Activated CD8-positive, alpha-beta T cell treated with anti-CD3 and anti-CD28 coated beads for 36 hours (primary cell): ENCODE results near the gene RAB29. TPM values are rescaled to one million over a fixed set of nuclear protein-coding genes. Genes with fewer than 3 reads are reported as not detected.

Experiments
- ATAC-seq: fragments of 200-7000 bp; cut with Tn5 transposase; one replicate; pipeline ENCODE4 v1.10.0; 2021; ENCODE audit warnings: mild to moderate bottlenecking, moderate library complexity
- CTCF ChIA-PET: fragments of 350-600 bp; sonication (Branson Sonifier 250); formaldehyde crosslinking; loops from one replicate; lab custom pipeline; 2021; ENCODE audit warnings: antibody characterized with exemption; lab: Charles Lee
- POLR2A ChIA-PET: fragments of 350-600 bp; sonication (Branson Sonifier 250); formaldehyde crosslinking; loops from one replicate; lab custom pipeline; 2021; ENCODE audit warnings: antibody characterized with exemption; lab: Charles Lee
- DNase-seq: peaks from one replicate; pipeline ENCODE4 v3.0.0-alpha.2; 2020
- H3K27ac Mint-ChIP-seq: one replicate; pipeline ENCODE4 v1.8.0; 2021; ENCODE audit warnings: mild to moderate bottlenecking, mixed read lengths
- H3K27me3 Mint-ChIP-seq: one replicate; pipeline ENCODE4 v1.8.0; 2021; ENCODE audit warnings: mixed read lengths
- H3K36me3 Mint-ChIP-seq: one replicate; pipeline ENCODE4 v1.8.0; 2021; ENCODE audit warnings: low read depth, mixed read lengths
- H3K4me1 Mint-ChIP-seq: one replicate; pipeline ENCODE4 v1.8.0; 2021; ENCODE audit warnings: low read depth, mixed read lengths
- H3K4me3 Mint-ChIP-seq: one replicate; pipeline ENCODE4 v1.8.0; 2021; ENCODE audit warnings: mild to moderate bottlenecking, moderate library complexity, mixed read lengths
- H3K9me3 Mint-ChIP-seq: one replicate; pipeline ENCODE4 v1.8.0; 2021; ENCODE audit warnings: mixed read lengths
- CTCF ChIP-seq: fragments of 200-600 bp; IDR thresholded peaks from one replicate; pipeline ENCODE4 v1.8.0; 2022; ENCODE audit warnings: antibody characterized with exemption, mild to moderate bottlenecking
- intact Hi-C: fragments of 100-400 bp; cut with micrococcal nuclease; formaldehyde crosslinking; loops from one replicate; pipeline ENCODE4 v1.10.0; 2022
- total RNA-seq, 2 experiments: library from RNA; stranded (reverse); gene quantifications; one replicate each; pipeline ENCODE4 v1.2.3, GENCODE V29; 2021

The RAB29 gene
- total RNA-seq, 2 experiments from 2014 or later = 20.1 to 22.5 TPM

- peak within 1 kb of the TSS; percentile 87 for H3K4me3 Mint-ChIP-seq
- ATAC-seq (peak; percentile 79), DNase-seq (peak; percentile 99)
- no peaks in the 10 kb centered on the region for H3K9me3 Mint-ChIP-seq
- no peak for TF ChIP-seq CTCF
- no peaks in the 10 kb centered on the region for H3K27me3 Mint-ChIP-seq
- H3K36me3 Mint-ChIP-seq = peaks cover 33% of the 10 kb centered on the region
- peaks cover 33% of the 10 kb centered on the region for H3K4me1 Mint-ChIP-seq
- H3K27ac Mint-ChIP-seq = peak within 1 kb of the TSS; percentile 99
- ChIA-PET CTCF (no interaction called here), POLR2A (interaction anchor here (0.7 to 3.9 kb wide), 10 partner anchors 8 to 437 kb away, joined by 3 to 61 read pairs (median 4); partner anchors contain the start of genes ELK4 and RAB29)
- intact Hi-C loops = no loop called here
These were observed 24.9 kb downstream of the RAB29 start, which contains the start of gene NUCKS1 for GRCh38 chr1:205750138-205751035. NUCKS1 (minus strand) TSS chr1:205750182; CDS start chr1:205749973, 209 bp downstream.

DNA sequence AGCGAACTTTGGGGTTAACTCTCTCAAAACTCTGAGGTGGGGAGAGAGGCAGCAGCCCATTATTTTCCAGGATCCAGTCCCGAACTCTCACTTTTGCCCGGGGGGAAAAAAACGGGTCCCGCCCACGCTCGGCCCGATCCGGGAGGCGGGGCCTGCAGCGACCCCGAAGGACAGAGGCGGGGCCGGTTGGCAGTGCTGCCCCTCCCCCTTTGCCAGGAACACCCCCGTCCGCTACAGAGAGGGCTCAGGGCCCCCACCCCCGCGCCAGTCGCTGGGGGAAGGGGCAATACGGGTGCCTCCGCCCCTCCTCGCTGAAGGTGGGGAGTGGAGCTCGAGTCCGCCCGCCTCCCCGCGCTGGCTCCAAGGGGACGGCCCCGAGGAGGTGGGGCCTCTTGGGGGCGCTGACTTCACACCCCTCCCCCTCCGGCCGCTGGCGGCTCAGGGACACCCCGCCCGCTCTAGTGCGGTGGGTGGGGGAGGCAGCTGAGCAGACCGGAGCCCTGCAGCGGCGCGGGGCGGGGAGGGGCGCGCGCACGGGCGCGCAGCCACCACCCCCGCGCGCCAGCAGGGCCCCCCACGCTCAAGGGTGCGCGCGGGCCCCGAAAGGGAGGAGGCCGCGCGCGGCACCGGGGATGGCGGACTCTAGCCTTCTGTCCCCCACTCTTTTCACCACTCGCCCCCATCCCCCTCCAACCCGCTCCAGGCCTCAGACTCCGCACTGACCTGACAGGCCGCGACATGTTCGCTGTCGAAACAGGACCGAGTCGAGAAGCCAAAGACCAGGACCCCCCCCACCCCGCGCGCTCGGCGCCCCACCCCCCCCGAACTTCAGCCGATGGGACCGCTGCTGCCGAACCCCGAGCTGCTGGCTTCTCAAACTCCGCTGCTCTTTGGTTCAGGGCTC lies 25.8 kb downstream of the RAB29 start:
- DNase-seq (peak; percentile 98), ATAC-seq (peak; percentile 87)
- H3K4me3 Mint-ChIP-seq = peak overlapping the region; percentile 87
- intact Hi-C loops = loop anchor here (2.0 kb wide), 1 partner anchor 25 kb away; the partner anchor contains the start of gene RAB29
- ChIA-PET POLR2A (interaction anchor here (0.5 to 3.9 kb wide), 12 partner anchors 9 to 436 kb away, joined by 3 to 61 read pairs (median 4); partner anchors contain the start of genes ELK4 and RAB29), CTCF (interaction anchor here (0.6 to 1.6 kb wide), 4 partner anchors 24 to 38 kb away, joined by 3 to 8 read pairs (median 4); no protein-coding TSS in a partner anchor)
- TF ChIP-seq CTCF = no peak
- H3K9me3 Mint-ChIP-seq = no peaks in the 10 kb centered on the region
- H3K4me1 Mint-ChIP-seq = peaks cover 39% of the 10 kb centered on the region
- H3K27ac Mint-ChIP-seq = peak overlapping the region; percentile 99
- H3K36me3 Mint-ChIP-seq = peaks cover 34% of the 10 kb centered on the region
- no peaks in the 10 kb centered on the region for H3K27me3 Mint-ChIP-seq

- intact Hi-C loops = loop anchor here (2.0 kb wide), 1 partner anchor 26 kb away; the partner anchor contains the start of gene RAB29
- Mint-ChIP-seq H3K27me3 (no peaks in the 10 kb centered on the region), H3K9me3 (no peaks in the 10 kb centered on the region), H3K4me3 (peak overlapping the region; percentile 87), H3K27ac (peak overlapping the region; percentile 88), H3K36me3 (peaks cover 40% of the 10 kb centered on the region), H3K4me1 (peaks cover 46% of the 10 kb centered on the region)
- no peak for TF ChIP-seq CTCF
- POLR2A ChIA-PET = interaction anchor here (0.9 to 3.9 kb wide), 11 partner anchors 10 to 460 kb away, joined by 3 to 61 read pairs (median 4); partner anchors contain the start of genes ELK4 and RAB29
- ATAC-seq = peak; percentile 1
- peak; percentile 60 for DNase-seq
- CTCF ChIA-PET = interaction anchor here (0.6 to 1.6 kb wide), 5 partner anchors 25 to 90 kb away, joined by 3 to 8 read pairs (median 3); no protein-coding TSS in a partner anchor
These were observed 26.7 kb downstream of the RAB29 start for GRCh38 chr1:205748403-205749233.

GRCh38 chr1:205746757-205747412 lies 28.4 kb downstream of the RAB29 start:
- no peak for DNase-seq
- no peak for ATAC-seq
- POLR2A ChIA-PET = interaction anchor here (0.7 to 2.2 kb wide), 9 partner anchors 10 to 79 kb away, joined by 3 to 17 read pairs (median 4); no protein-coding TSS in a partner anchor
- H3K27ac Mint-ChIP-seq = peak overlapping the region; percentile 74
- H3K4me1 Mint-ChIP-seq = peaks cover 60% of the 10 kb centered on the region
- H3K4me3 Mint-ChIP-seq = peak overlapping the region; percentile 87
- no peaks in the 10 kb centered on the region for H3K27me3 Mint-ChIP-seq
- H3K36me3 Mint-ChIP-seq = peaks cover 42% of the 10 kb centered on the region
- no peak for TF ChIP-seq CTCF
- CTCF ChIA-PET = interaction anchor here (0.7 to 2.0 kb wide), 6 partner anchors 16 to 230 kb away, joined by 3 to 6 read pairs (median 4); no protein-coding TSS in a partner anchor
- intact Hi-C loops = no loop called here
- no peaks in the 10 kb centered on the region for H3K9me3 Mint-ChIP-seq
